ENCODE measurements around the gene EYS. TPM values are rescaled to one million over a fixed set of nuclear protein-coding genes. Genes with fewer than 3 reads are reported as not detected.

Gene EYS
- total and polyA plus RNA-seq, 2 of the 13 experiments (the other 11 are each of a cell fraction or from before 2014, with no cell fraction given) = 0.04 to 0.07 TPM

DNA sequence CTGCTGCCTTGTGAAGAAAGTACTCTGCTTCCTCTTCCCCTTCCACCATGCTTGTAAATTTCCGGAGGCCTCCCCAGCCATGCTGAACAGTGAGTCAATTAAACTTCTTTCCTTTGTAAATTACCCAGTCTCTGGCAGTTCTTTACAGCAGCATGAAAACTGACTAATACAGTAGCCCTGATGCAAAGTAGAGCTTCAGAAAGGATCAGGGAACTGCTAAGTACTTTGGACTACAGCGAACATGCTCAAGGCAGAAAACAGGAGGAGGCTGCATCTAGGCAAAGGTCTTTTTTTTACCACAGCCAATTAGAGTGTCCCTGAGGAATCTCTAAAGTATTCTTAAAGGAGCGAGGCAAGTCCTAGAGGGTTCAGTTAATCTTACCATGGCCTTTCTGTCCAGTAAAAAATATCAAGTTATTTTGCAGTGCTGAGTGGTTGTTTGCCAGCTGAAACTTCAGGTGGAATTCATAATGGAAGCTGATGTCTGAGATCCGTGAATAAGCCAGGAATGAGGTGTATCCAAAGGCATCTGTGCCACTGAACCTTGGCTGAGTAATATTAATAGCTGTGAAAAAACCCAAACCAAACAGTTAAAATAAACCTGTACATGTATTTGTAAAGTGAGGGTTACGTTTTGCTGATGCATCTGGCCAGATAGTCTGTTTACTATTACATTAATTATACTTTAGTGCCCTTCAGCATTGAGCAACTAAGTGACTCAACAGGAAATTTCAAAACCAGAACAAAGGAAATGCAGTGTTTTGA lies 1901.0 kb downstream of the EYS start:
- Histone ChIP-seq H3K9me3 (ENCODE audit: low read length) (no peaks in the 10 kb centered on the region), H2AFZ (ENCODE audit: low read length) (peak overlapping the region; percentile 43), H3K27me3 (ENCODE audit: control insufficient read depth in 1 of 2, insufficient read depth in 2 of 2, low read length in 2 of 2) (no peaks in the 10 kb centered on the region), H3K9ac (ENCODE audit: insufficient read depth, low read depth, low read length) (peak overlapping the region; percentile 58), H3K36me3 (replicated peaks in 1 of 2; ENCODE audit: control insufficient read depth in 1 of 2, insufficient read depth in 2 of 2, low read length in 2 of 2) (no peaks in the 10 kb centered on the region), H4K20me1 (ENCODE audit: insufficient read depth, low read length) (no peaks in the 10 kb centered on the region), H3K27ac (ENCODE audit: extremely low read length, insufficient read depth, low read length) (peak overlapping the region; percentile 61), H3K79me2 (ENCODE audit: insufficient read depth, low read length) (no peaks in the 10 kb centered on the region), H3K4me3 (replicated peaks in 1 of 3; ENCODE audit: insufficient read depth in 1 of 3, low read depth in 2 of 3, low read length in 3 of 3) (peak overlapping the region; percentile 8 to 38 (median 33); a peak in 5 of 6 replicates), H3K4me2 (ENCODE audit: low read depth, low read length) (peak overlapping the region; percentile 67), H3K4me1 (ENCODE audit: insufficient read depth, low read length) (peaks cover 37% of the 10 kb centered on the region)
- WGBS (ENCODE audit: low lambda C conversion rate) = 6% methylated on average over 5 of the region's 5 CpGs
- ChIA-PET POLR2A (interaction anchor here (0.8 to 1.4 kb wide), 9 partner anchors 35 to 460 kb away, joined by 3 to 5 read pairs (median 3); partner anchors contain the start of gene PHF3), CTCF (ENCODE audit: low intra/inter-chr PET ratio, low total read pairs) (no interaction called here)
- in situ Hi-C loops (cut with HindIII; ENCODE audit: extremely low pct_ligation_motif_present, low pct_unique_long_range_greater_than_20kb) (loop anchor here (25.0 kb wide), 1 partner anchor 744 kb away; no protein-coding TSS in a partner anchor), intact Hi-C loops (cut with micrococcal nuclease; ENCODE audit: unreplicated experiment) (no loop called here)
- FAIRE-seq = peak; percentile 32
- peak; percentile 84 for DNase-seq (ENCODE audit: low spot score)
- peak; percentile 92 for ATAC-seq
- BruUV-seq (replicated peaks) = TSS peak; percentile 93
- peak; percentile 77 for TF ChIP-seq PAXIP1 (CRISPR knock-in tag; conservative IDR thresholded peaks at IDR 0.05)
- peak; percentile 84 for TF ChIP-seq KLF6 (CRISPR knock-in tag; IDR thresholded peaks at IDR 0.05)
- no peak for TF ChIP-seq HDAC1 (CRISPR knock-in tag; IDR thresholded peaks at IDR 0.05)
- TF ChIP-seq, protein P1, sequence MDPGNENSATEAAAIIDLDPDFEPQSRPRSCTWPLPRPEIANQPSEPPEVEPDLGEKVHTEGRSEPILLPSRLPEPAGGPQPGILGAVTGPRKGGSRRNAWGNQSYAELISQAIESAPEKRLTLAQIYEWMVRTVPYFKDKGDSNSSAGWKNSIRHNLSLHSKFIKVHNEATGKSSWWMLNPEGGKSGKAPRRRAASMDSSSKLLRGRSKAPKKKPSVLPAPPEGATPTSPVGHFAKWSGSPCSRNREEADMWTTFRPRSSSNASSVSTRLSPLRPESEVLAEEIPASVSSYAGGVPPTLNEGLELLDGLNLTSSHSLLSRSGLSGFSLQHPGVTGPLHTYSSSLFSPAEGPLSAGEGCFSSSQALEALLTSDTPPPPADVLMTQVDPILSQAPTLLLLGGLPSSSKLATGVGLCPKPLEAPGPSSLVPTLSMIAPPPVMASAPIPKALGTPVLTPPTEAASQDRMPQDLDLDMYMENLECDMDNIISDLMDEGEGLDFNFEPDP (CRISPR knock-in tag; conservative IDR thresholded peaks at IDR 0.05) = no peak
- TF ChIP-seq FOXK1 (CRISPR knock-in tag; IDR thresholded peaks at IDR 0.05; ENCODE audit: borderline replicate concordance, low read depth) = peak; percentile 78
- TF ChIP-seq BCL6 (CRISPR knock-in tag; IDR thresholded peaks at IDR 0.05) = peak; percentile 38
- TF ChIP-seq ZIK1 (CRISPR knock-in tag; IDR thresholded peaks at IDR 0.05; ENCODE audit: borderline replicate concordance, low read depth) = no peak
- TF ChIP-seq, protein P2, sequence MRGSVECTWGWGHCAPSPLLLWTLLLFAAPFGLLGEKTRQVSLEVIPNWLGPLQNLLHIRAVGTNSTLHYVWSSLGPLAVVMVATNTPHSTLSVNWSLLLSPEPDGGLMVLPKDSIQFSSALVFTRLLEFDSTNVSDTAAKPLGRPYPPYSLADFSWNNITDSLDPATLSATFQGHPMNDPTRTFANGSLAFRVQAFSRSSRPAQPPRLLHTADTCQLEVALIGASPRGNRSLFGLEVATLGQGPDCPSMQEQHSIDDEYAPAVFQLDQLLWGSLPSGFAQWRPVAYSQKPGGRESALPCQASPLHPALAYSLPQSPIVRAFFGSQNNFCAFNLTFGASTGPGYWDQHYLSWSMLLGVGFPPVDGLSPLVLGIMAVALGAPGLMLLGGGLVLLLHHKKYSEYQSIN (CRISPR knock-in tag; IDR thresholded peaks at IDR 0.05; ENCODE audit: borderline replicate concordance) = no peak
- TF ChIP-seq CEBPG (CRISPR knock-in tag; IDR thresholded peaks at IDR 0.05) = peak; percentile 89
- no peak for TF ChIP-seq ZNF800 (CRISPR knock-in tag; IDR thresholded peaks at IDR 0.05)
- no peak for TF ChIP-seq ZNF564 (CRISPR knock-in tag; IDR thresholded peaks at IDR 0.05)
- peak; percentile 13; the same call in 1 of the 2 replicates for TF ChIP-seq ZNF335 (CRISPR knock-in tag; IDR thresholded peaks at IDR 0.05)
- TF ChIP-seq DPF2 (CRISPR knock-in tag; IDR thresholded peaks at IDR 0.05; ENCODE audit: borderline replicate concordance, low read depth) = peak; percentile 57; the same call in 1 of the 2 replicates
- peak; percentile 90; the same call in 1 of the 2 replicates for TF ChIP-seq NFIC (IDR thresholded peaks at IDR 0.05; ENCODE audit: low read length)

All from HepG2 (cell line).